ENCODE results near the gene ZDHHC16.

DNA sequence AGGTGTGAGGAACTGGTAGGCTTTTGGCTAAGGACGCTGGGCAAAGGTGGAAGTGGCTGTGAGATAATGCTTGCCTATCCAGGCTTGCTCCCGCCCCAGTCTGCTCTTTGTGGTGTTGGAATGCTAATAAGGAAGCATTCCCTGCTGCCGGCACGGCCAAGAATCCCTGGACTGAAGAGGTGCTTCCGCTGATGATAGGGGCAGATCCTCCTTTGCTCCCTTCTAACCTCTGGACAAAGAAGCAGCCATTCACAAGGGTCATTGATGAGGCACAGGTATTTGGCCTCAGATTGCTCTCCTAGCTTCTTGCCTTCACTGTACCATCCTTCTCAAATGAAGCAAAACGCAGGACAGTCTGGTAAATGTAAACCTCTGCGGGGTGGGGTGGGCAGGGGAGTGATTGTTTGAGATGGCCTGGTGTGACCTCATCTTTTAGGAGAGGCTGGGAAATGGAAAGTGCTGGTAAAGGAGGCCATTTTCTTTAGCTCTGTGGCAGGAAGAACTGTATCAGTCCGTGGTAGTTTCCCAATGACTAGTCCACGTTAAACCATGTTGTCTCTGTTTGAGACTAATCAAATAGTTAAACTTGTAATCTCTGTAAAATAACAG, 18.3 kb upstream of the ZDHHC16 start:
- TF ChIP-seq, protein P1, sequence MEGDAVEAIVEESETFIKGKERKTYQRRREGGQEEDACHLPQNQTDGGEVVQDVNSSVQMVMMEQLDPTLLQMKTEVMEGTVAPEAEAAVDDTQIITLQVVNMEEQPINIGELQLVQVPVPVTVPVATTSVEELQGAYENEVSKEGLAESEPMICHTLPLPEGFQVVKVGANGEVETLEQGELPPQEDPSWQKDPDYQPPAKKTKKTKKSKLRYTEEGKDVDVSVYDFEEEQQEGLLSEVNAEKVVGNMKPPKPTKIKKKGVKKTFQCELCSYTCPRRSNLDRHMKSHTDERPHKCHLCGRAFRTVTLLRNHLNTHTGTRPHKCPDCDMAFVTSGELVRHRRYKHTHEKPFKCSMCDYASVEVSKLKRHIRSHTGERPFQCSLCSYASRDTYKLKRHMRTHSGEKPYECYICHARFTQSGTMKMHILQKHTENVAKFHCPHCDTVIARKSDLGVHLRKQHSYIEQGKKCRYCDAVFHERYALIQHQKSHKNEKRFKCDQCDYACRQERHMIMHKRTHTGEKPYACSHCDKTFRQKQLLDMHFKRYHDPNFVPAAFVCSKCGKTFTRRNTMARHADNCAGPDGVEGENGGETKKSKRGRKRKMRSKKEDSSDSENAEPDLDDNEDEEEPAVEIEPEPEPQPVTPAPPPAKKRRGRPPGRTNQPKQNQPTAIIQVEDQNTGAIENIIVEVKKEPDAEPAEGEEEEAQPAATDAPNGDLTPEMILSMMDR (IDR thresholded peaks at IDR 0.05), result no peak
- TF ChIP-seq POLR2A (IDR thresholded peaks at IDR 0.05), result no peak

All from uterus (tissue), 2 donors.